Measurements from ENCODE around the gene EFCAB14.

DNA sequence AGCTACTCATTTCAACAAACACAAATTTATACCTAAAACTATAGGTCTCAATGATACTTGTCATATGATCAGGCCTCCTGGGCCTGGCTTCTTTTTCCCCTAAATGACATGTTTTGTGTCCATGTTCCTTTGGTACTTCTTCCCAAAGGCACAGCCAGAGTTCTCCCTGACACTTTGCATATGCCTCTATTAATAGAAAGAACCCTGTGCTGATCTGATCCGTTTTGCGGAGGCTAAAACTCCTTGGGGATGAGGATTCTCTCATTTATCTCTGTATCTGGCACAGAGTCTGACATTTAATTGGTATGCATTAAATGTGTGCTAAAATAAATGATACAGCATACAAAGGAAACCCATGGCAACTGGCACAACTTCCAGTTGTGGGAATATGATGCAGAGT lies 62.3 kb downstream of the EFCAB14 start:
- TF ChIP-seq, protein P1, sequence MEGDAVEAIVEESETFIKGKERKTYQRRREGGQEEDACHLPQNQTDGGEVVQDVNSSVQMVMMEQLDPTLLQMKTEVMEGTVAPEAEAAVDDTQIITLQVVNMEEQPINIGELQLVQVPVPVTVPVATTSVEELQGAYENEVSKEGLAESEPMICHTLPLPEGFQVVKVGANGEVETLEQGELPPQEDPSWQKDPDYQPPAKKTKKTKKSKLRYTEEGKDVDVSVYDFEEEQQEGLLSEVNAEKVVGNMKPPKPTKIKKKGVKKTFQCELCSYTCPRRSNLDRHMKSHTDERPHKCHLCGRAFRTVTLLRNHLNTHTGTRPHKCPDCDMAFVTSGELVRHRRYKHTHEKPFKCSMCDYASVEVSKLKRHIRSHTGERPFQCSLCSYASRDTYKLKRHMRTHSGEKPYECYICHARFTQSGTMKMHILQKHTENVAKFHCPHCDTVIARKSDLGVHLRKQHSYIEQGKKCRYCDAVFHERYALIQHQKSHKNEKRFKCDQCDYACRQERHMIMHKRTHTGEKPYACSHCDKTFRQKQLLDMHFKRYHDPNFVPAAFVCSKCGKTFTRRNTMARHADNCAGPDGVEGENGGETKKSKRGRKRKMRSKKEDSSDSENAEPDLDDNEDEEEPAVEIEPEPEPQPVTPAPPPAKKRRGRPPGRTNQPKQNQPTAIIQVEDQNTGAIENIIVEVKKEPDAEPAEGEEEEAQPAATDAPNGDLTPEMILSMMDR (IDR thresholded peaks at IDR 0.05; ENCODE audit: insufficient read depth, low read depth, low read length): no peak
- TF ChIP-seq EZH2 (IDR thresholded peaks at IDR 0.05; ENCODE audit: insufficient read depth, low read length): no peak
